ACC112 (cell line): ENCODE results near the gene TRAPPC3L.

Source experiments
- H2AFZ ChIP-seq: fragments of 200-600 bp; sonication (generic); one replicate; pipeline ENCODE4 v1.6.0; 2017; ENCODE audit warnings: antibody characterized with exemption, low read length; ENCODE audit not compliant: unreplicated experiment
- H3K27ac ChIP-seq: fragments of 200-600 bp; sonication (generic); 2 replicates; pipeline ENCODE4 v1.5.1; 2014; ENCODE audit warnings: low read depth, mild to moderate bottlenecking, antibody characterized with exemption, low read length, moderate library complexity
- H3K27me3 ChIP-seq: fragments of 200-600 bp; sonication (generic); 2 replicates; pipeline ENCODE4 v1.6.1; 2014; ENCODE audit warnings: mild to moderate bottlenecking, antibody characterized with exemption, low read length, moderate library complexity, mixed read lengths; ENCODE audit not compliant: insufficient read depth
- H3K36me3 ChIP-seq: fragments of 200-600 bp; sonication (generic); 2 replicates; pipeline ENCODE4 v1.6.1; 2016; ENCODE audit warnings: mild to moderate bottlenecking, antibody characterized with exemption, low read length, moderate library complexity, mixed read lengths; ENCODE audit not compliant: insufficient read depth
- H3K4me1 ChIP-seq: fragments of 200-600 bp; sonication (generic); one replicate; pipeline ENCODE4 v1.6.1; 2016; ENCODE audit warnings: low read length, mixed read lengths; ENCODE audit not compliant: insufficient read depth, unreplicated experiment, control insufficient read depth
- H3K4me3 ChIP-seq: fragments of 200-600 bp; sonication (generic); 2 replicates; pipeline ENCODE4 v1.5.1; 2014; ENCODE audit warnings: mild to moderate bottlenecking, low read depth, low read length
- H3K79me2 ChIP-seq: fragments of 200-600 bp; sonication (generic); one replicate; pipeline ENCODE4 v1.6.0; 2016; ENCODE audit warnings: low read length; ENCODE audit not compliant: control insufficient read depth, unreplicated experiment, insufficient read depth

Gene TRAPPC3L

GRCh38 chr6:116468293-116468692, 77.2 kb downstream of the TRAPPC3L start:
- H3K4me1 ChIP-seq: peaks cover 2% of the 10 kb centered on the region
- no peaks in the 10 kb centered on the region for H3K27me3 ChIP-seq

GRCh38 chr6:116467514-116467913, 78.0 kb downstream of the TRAPPC3L start:
- H3K27me3 ChIP-seq: no peaks in the 10 kb centered on the region
- H3K36me3 ChIP-seq: no peaks in the 10 kb centered on the region
- no peaks in the 10 kb centered on the region for H3K79me2 ChIP-seq
- no peak overlapping the region for H2AFZ ChIP-seq
- no peak overlapping the region for H3K27ac ChIP-seq
- no peak overlapping the region for H3K4me3 ChIP-seq
- peaks cover 10% of the 10 kb centered on the region for H3K4me1 ChIP-seq

More at GRCh38 chr6:116468293-116468692, 77.2 kb downstream of the TRAPPC3L start:
- Histone ChIP-seq H3K36me3 (no peaks in the 10 kb centered on the region), H2AFZ (no peak overlapping the region), H3K27ac (no peak overlapping the region), H3K4me3 (no peak overlapping the region), H3K79me2 (no peaks in the 10 kb centered on the region)

GRCh38 chr6:116467096-116467495, 78.4 kb downstream of the TRAPPC3L start:
- Histone ChIP-seq H3K27ac (no peak overlapping the region), H3K36me3 (no peaks in the 10 kb centered on the region), H3K4me1 (peaks cover 13% of the 10 kb centered on the region), H3K27me3 (no peaks in the 10 kb centered on the region), H2AFZ (no peak overlapping the region), H3K79me2 (no peaks in the 10 kb centered on the region), H3K4me3 (no peak overlapping the region)

GRCh38 chr6:116465246-116465645, 80.2 kb downstream of the TRAPPC3L start:
- Histone ChIP-seq H3K4me1 (peaks cover 17% of the 10 kb centered on the region), H3K4me3 (no peak overlapping the region), H3K27me3 (no peaks in the 10 kb centered on the region), H3K36me3 (no peaks in the 10 kb centered on the region), H2AFZ (no peak overlapping the region), H3K79me2 (no peaks in the 10 kb centered on the region), H3K27ac (no peak overlapping the region)

GRCh38 chr6:116463301-116463700, 82.2 kb downstream of the TRAPPC3L start:
- Histone ChIP-seq H3K27ac (no peak overlapping the region), H3K36me3 (no peaks in the 10 kb centered on the region), H3K4me3 (peak overlapping the region; percentile 84), H3K79me2 (no peaks in the 10 kb centered on the region), H2AFZ (no peak overlapping the region), H3K4me1 (peaks cover 17% of the 10 kb centered on the region), H3K27me3 (no peaks in the 10 kb centered on the region)

GRCh38 chr6:116461932-116462885, 83.3 kb downstream of the TRAPPC3L start:
- H3K4me1 ChIP-seq: peaks cover 17% of the 10 kb centered on the region
- H3K27ac ChIP-seq: no peak overlapping the region
- H3K4me3 ChIP-seq: peak overlapping the region; percentile 84
- no peaks in the 10 kb centered on the region for H3K79me2 ChIP-seq
- no peaks in the 10 kb centered on the region for H3K27me3 ChIP-seq
- H3K36me3 ChIP-seq: no peaks in the 10 kb centered on the region
- peak overlapping the region; percentile 93 for H2AFZ ChIP-seq

GRCh38 chr6:116461331-116461931, 84.1 kb downstream of the TRAPPC3L start, which contains the start of gene CALHM6:
Gene CALHM6, plus strand, starts transcription at chr6:116461375. Its CDS starts 555 bp downstream, at chr6:116461930.
- Histone ChIP-seq H3K27me3 (no peaks in the 10 kb centered on the region), H3K4me1 (peaks cover 17% of the 10 kb centered on the region), H3K36me3 (no peaks in the 10 kb centered on the region), H3K27ac (no peak within 1 kb of the TSS), H2AFZ (peak within 1 kb of the TSS; percentile 93), H3K4me3 (peak within 1 kb of the TSS; percentile 84), H3K79me2 (no peaks in the 10 kb centered on the region)

- peaks cover 17% of the 10 kb centered on the region for H3K4me1 ChIP-seq
Measured at GRCh38 chr6:116459927-116460326, 85.6 kb downstream of the TRAPPC3L start.

GRCh38 chr6:116458264-116458663, 87.2 kb downstream of the TRAPPC3L start:
- no peaks in the 10 kb centered on the region for H3K27me3 ChIP-seq
- H3K27ac ChIP-seq: no peak overlapping the region
- H3K79me2 ChIP-seq: no peaks in the 10 kb centered on the region
- H3K36me3 ChIP-seq: no peaks in the 10 kb centered on the region
- H2AFZ ChIP-seq: no peak overlapping the region
- H3K4me3 ChIP-seq: no peak overlapping the region
- peaks cover 14% of the 10 kb centered on the region for H3K4me1 ChIP-seq

More at GRCh38 chr6:116459927-116460326, 85.6 kb downstream of the TRAPPC3L start:
- Histone ChIP-seq H3K36me3 (no peaks in the 10 kb centered on the region), H3K27ac (no peak overlapping the region), H3K79me2 (no peaks in the 10 kb centered on the region), H2AFZ (no peak overlapping the region), H3K4me3 (no peak overlapping the region), H3K27me3 (no peaks in the 10 kb centered on the region)

GRCh38 chr6:116456927-116457326, 88.6 kb downstream of the TRAPPC3L start:
- Histone ChIP-seq H3K36me3 (no peaks in the 10 kb centered on the region), H3K4me3 (no peak overlapping the region), H2AFZ (no peak overlapping the region), H3K4me1 (peaks cover 4% of the 10 kb centered on the region), H3K79me2 (no peaks in the 10 kb centered on the region), H3K27ac (no peak overlapping the region), H3K27me3 (no peaks in the 10 kb centered on the region)
